Esophagus squamous epithelium (tissue), 5 donors: ENCODE measurements around the gene TBP. TPM values are rescaled to one million over a fixed set of nuclear protein-coding genes. Genes with fewer than 3 reads are reported as not detected.

Source experiments
- DNase-seq: peaks from one replicate; lab custom pipeline; 2025; lab: John Stamatoyannopoulos, UW
- H3K27ac ChIP-seq, 4 donors: fragments of 200-600 bp; sonication (generic); one replicate each; pipeline ENCODE4 v1.5.1; 2016 to 2019; ENCODE audit warnings: mild to moderate bottlenecking in 1 of 4
- H3K27me3 ChIP-seq, 4 donors: fragments of 200-600 bp; sonication (generic); 1 replicate in 3 of 4; 2 replicates in 1 of 4; pipeline versions ENCODE4 v1.5.1 to v1.6.0; 2017 to 2021; ENCODE audit warnings: antibody characterized with exemption in 1 of 4
- H3K36me3 ChIP-seq, 3 donors: fragments of 200-600 bp; sonication (generic); one replicate each; pipeline ENCODE4 v1.5.1; 2016 to 2019
- H3K4me1 ChIP-seq, 3 donors: fragments of 200-600 bp; sonication (generic); one replicate each; pipeline ENCODE4 v1.5.1; 2017 to 2019
- H3K4me3 ChIP-seq, 4 donors: fragments of 200-600 bp; sonication (generic); 1 replicate in 3 of 4; 2 replicates in 1 of 4; pipeline ENCODE4 v1.5.1; 2016 to 2019; ENCODE audit warnings: mild to moderate bottlenecking in 2 of 4, moderate library complexity in 1 of 4
- H3K9me3 ChIP-seq, 3 donors: fragments of 200-600 bp; sonication (generic); one replicate each; pipeline ENCODE4 v1.5.1; 2016 to 2019
- CTCF ChIP-seq, 6 experiments: fragments of 450-650 bp in 4 of 6; fragments of 200-600 bp in 2 of 6; sonication (generic) in 2 of 6; IDR thresholded peaks; one replicate each; pipeline ENCODE4 v1.5.1; 2016 to 2019; ENCODE audit warnings: antibody characterized with exemption in 6 of 6, mild to moderate bottlenecking in 4 of 6, moderate library complexity in 4 of 6
- POLR2A ChIP-seq, 4 donors: fragments of 450-650 bp; IDR thresholded peaks; one replicate each; pipeline ENCODE4 v1.6.1; 2017; ENCODE audit warnings: antibody characterized with exemption in 4 of 4, mild to moderate bottlenecking in 4 of 4, moderate library complexity in 3 of 4
- WGBS, 2 donors: methylation state at CpG; one replicate each; pipeline ENCODE4 v1.1.5; 2018; 5-methylcytosine and 5-hydroxymethylcytosine counted together
- intact Hi-C: fragments of 100-400 bp; cut with DNase I; formaldehyde crosslinking; loops from one replicate; pipeline ENCODE4 v1.15.0; 2022
- total RNA-seq, 4 donors: library from RNA; depleted of rRNA; stranded (reverse); fragments of >200 nt; gene quantifications; one replicate each; pipeline ENCODE4 v1.1.0, GENCODE V29; 2016
- donor health status: DM: yes; HTN: yes; CAD: no.

TBP gene
- total RNA-seq, 4 donors from 2014 or later: 10.6 to 20.0 (median 15.0) TPM

GRCh38 chr6:170553534-170554012 lies 596 bp upstream of the TBP start:
- DNase-seq: no peak
- 0% methylated on average over 13 of the region's 13 CpGs for WGBS, 2 donors
- TF ChIP-seq CTCF (IDR thresholded peaks at IDR 0.05) (no peak), POLR2A (IDR thresholded peaks at IDR 0.05) (no peak)
- peak overlapping the region; percentile 96 to 97 (median 97) for H3K27ac ChIP-seq
- H3K36me3 ChIP-seq: peaks cover 0 to 36% (median 0%) of the 10 kb centered on the region in 3 donors
- intact Hi-C loops: no loop called here
- no peaks in the 10 kb centered on the region for H3K9me3 ChIP-seq
- peak overlapping the region; percentile 73 to 93 (median 90) for H3K4me3 ChIP-seq
- no peaks in the 10 kb centered on the region for H3K27me3 ChIP-seq
- peaks cover 22 to 62% (median 38%) of the 10 kb centered on the region in 3 donors for H3K4me1 ChIP-seq

GRCh38 chr6:170554796-170555137 lies 598 bp downstream of the TBP start:
- Histone ChIP-seq H3K4me1 (peaks cover 22 to 50% (median 32%) of the 10 kb centered on the region in 3 donors), H3K27ac (peak overlapping the region; percentile 96 to 97 (median 97)), H3K36me3 (peaks cover 0 to 36% (median 2%) of the 10 kb centered on the region in 3 donors), H3K27me3 (no peaks in the 10 kb centered on the region), H3K9me3 (no peaks in the 10 kb centered on the region), H3K4me3 (peak overlapping the region; percentile 73 to 93 (median 90))
- no peak for TF ChIP-seq POLR2A (IDR thresholded peaks at IDR 0.05)
- no peak for TF ChIP-seq CTCF (IDR thresholded peaks at IDR 0.05)
- intact Hi-C loops: no loop called here
- DNase-seq: no peak
- WGBS, 2 donors: 1 to 5% methylated on average over 7 of the region's 7 CpGs

GRCh38 chr6:170555305-170555704 lies 1.1 kb downstream of the TBP start:
- DNase-seq: no peak
- H3K4me1 ChIP-seq: peaks cover 22 to 45% (median 27%) of the 10 kb centered on the region in 3 donors
- no peak for TF ChIP-seq POLR2A (IDR thresholded peaks at IDR 0.05)
- TF ChIP-seq CTCF (IDR thresholded peaks at IDR 0.05): no peak
- WGBS, 2 donors: 48 to 50% methylated on average over 3 of the region's 3 CpGs
- intact Hi-C loops: no loop called here
- H3K27ac ChIP-seq: peak overlapping the region in 2 of 4 donors; percentile 96 to 97
- peak overlapping the region in 3 of 4 donors; percentile 89 to 93 (median 91) for H3K4me3 ChIP-seq
- H3K9me3 ChIP-seq: no peaks in the 10 kb centered on the region
- peaks cover 0 to 35% (median 3%) of the 10 kb centered on the region in 3 donors for H3K36me3 ChIP-seq
- no peaks in the 10 kb centered on the region for H3K27me3 ChIP-seq

GRCh38 chr6:170561555-170561954 lies 7.4 kb downstream of the TBP start:
- Histone ChIP-seq H3K36me3 (peaks cover 0 to 97% (median 24%) of the 10 kb centered on the region in 3 donors), H3K27me3 (no peaks in the 10 kb centered on the region), H3K4me3 (no peak overlapping the region), H3K27ac (no peak overlapping the region), H3K9me3 (no peaks in the 10 kb centered on the region), H3K4me1 (peaks cover 0 to 1% (median 0%) of the 10 kb centered on the region in 3 donors)
- DNase-seq: no peak
- TF ChIP-seq CTCF (IDR thresholded peaks at IDR 0.05) (no peak), POLR2A (IDR thresholded peaks at IDR 0.05) (no peak)
- 78 to 87% methylated on average over 4 of the region's 4 CpGs for WGBS, 2 donors
- intact Hi-C loops: no loop called here

- Histone ChIP-seq H3K27me3 (no peaks in the 10 kb centered on the region), H3K4me1 (no peaks in the 10 kb centered on the region), H3K4me3 (no peak overlapping the region), H3K36me3 (peaks cover 3 to 99% (median 46%) of the 10 kb centered on the region in 3 donors), H3K9me3 (no peaks in the 10 kb centered on the region), H3K27ac (no peak overlapping the region)
- TF ChIP-seq CTCF (IDR thresholded peaks at IDR 0.05): no peak
- no peak for TF ChIP-seq POLR2A (IDR thresholded peaks at IDR 0.05)
- DNase-seq: no peak
- 88 to 97% methylated on average over 8 of the region's 8 CpGs for WGBS, 2 donors
- intact Hi-C loops: no loop called here
These were observed 10.9 kb downstream of the TBP start for GRCh38 chr6:170564936-170565530.
